Smooth muscle cell (in vitro differentiated cells): ENCODE measurements around the gene TWSG1. TPM values are rescaled to one million over a fixed set of nuclear protein-coding genes. Genes with fewer than 3 reads are reported as not detected.

Experiments used
- DNase-seq: peaks from one replicate; lab custom pipeline; 2025; ENCODE audit not compliant: unreplicated experiment; lab: John Stamatoyannopoulos, UW
- H2AFZ ChIP-seq: fragments of 200-600 bp; sonication (generic); 2 replicates; pipeline ENCODE4 v1.6.0; 2016; ENCODE audit warnings: antibody characterized with exemption, low read depth, mild to moderate bottlenecking
- H3F3A ChIP-seq: fragments of 200-600 bp; sonication (generic); 2 replicates; pipeline ENCODE4 v1.6.0; 2017; ENCODE audit warnings: antibody characterized with exemption, low read depth
- H3K27ac ChIP-seq: fragments of 200-600 bp; sonication (generic); 2 replicates; pipeline ENCODE4 v1.5.1; 2016; ENCODE audit warnings: low read depth, mild to moderate bottlenecking
- H3K27me3 ChIP-seq: fragments of 200-600 bp; sonication (generic); 2 replicates; pipeline ENCODE4 v1.6.1; 2016; ENCODE audit warnings: low read depth, mild to moderate bottlenecking
- H3K36me3 ChIP-seq: fragments of 200-600 bp; sonication (generic); 2 replicates; pipeline ENCODE4 v1.5.1; 2016; ENCODE audit warnings: low read depth
- H3K4me1 ChIP-seq: fragments of 200-600 bp; sonication (generic); 2 replicates; pipeline ENCODE4 v1.5.1; 2016; ENCODE audit warnings: low read depth
- H3K4me2 ChIP-seq: fragments of 200-600 bp; sonication (generic); 2 replicates; pipeline ENCODE4 v1.6.0; 2016; ENCODE audit warnings: mild to moderate bottlenecking
- H3K4me3 ChIP-seq: fragments of 200-600 bp; sonication (generic); 2 replicates; pipeline ENCODE4 v1.5.1; 2016; ENCODE audit warnings: mild to moderate bottlenecking
- H3K79me2 ChIP-seq: fragments of 200-600 bp; sonication (generic); 2 replicates; pipeline ENCODE4 v1.6.0; 2016; ENCODE audit warnings: low read depth, mild to moderate bottlenecking
- H3K9ac ChIP-seq: fragments of 200-600 bp; sonication (generic); 2 replicates; pipeline ENCODE4 v1.6.0; 2016; ENCODE audit warnings: low read depth
- H3K9me3 ChIP-seq: fragments of 200-600 bp; sonication (generic); replicated peaks from 2 replicates; pipeline ENCODE4 v1.5.1; 2016; ENCODE audit warnings: low read depth
- H4K20me1 ChIP-seq: fragments of 200-600 bp; sonication (generic); 2 replicates; pipeline ENCODE4 v1.6.0; 2016; ENCODE audit warnings: low read depth
- WGBS: methylation state at CpG from one replicate; pipeline ENCODE4 v1.1.7; 2016; ENCODE audit warnings: low lambda C conversion rate; 5-methylcytosine and 5-hydroxymethylcytosine counted together
- polyA plus RNA-seq: library from polyadenylated mRNA; unstranded; fragments of >200 nt; fragmentation: Nextera tagmentation; extraction: Ambion mirVana; gene quantifications from 2 replicates; pipeline ENCODE4 v1.2.1, GENCODE V29; 2016
- total RNA-seq: library from RNA; depleted of rRNA; stranded (reverse); fragments of >200 nt; gene quantifications from 2 replicates; pipeline ENCODE4 v1.2.3, GENCODE V29; 2014
- TF ChIP-seq, protein P1 (sequence below): fragments of 200-600 bp; sonication (generic); IDR thresholded peaks from 2 replicates; pipeline ENCODE4 v1.5.1; 2017; ENCODE audit warnings: borderline replicate concordance, mild to moderate bottlenecking, antibody characterized with exemption; ENCODE audit not compliant: insufficient read depth, poor library complexity, severe bottlenecking

Gene TWSG1
- total and polyA plus RNA-seq, 2 experiments from 2014 or later = 71.4 to 104 TPM

DNA sequence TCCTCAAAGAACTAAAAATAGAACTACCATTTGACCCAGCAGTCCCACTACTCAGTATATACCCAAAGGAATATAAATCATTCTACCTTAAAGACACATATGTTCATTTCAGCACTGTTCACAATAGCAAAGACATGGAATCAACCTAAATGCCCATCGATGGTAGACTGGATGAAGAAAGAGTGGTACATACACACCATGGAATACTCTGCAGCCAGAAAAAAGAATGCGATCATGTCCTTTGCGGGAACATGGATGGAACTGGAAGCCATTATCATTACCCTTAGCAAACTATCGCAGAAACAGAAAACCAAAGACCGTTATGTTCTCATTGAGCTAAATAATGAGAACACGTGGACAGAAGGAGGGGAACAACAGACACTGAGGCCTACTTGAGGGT is 44.5 kb downstream of the TWSG1 start:
- H3K4me3 ChIP-seq = no peak overlapping the region
- H3K27me3 ChIP-seq = no peaks in the 10 kb centered on the region
- peaks cover 5% of the 10 kb centered on the region for H3K79me2 ChIP-seq
- no peaks in the 10 kb centered on the region for H3K9me3 ChIP-seq
- H3K4me1 ChIP-seq = peaks cover 10% of the 10 kb centered on the region
- TF ChIP-seq, protein P1, sequence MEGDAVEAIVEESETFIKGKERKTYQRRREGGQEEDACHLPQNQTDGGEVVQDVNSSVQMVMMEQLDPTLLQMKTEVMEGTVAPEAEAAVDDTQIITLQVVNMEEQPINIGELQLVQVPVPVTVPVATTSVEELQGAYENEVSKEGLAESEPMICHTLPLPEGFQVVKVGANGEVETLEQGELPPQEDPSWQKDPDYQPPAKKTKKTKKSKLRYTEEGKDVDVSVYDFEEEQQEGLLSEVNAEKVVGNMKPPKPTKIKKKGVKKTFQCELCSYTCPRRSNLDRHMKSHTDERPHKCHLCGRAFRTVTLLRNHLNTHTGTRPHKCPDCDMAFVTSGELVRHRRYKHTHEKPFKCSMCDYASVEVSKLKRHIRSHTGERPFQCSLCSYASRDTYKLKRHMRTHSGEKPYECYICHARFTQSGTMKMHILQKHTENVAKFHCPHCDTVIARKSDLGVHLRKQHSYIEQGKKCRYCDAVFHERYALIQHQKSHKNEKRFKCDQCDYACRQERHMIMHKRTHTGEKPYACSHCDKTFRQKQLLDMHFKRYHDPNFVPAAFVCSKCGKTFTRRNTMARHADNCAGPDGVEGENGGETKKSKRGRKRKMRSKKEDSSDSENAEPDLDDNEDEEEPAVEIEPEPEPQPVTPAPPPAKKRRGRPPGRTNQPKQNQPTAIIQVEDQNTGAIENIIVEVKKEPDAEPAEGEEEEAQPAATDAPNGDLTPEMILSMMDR = no peak
- peaks cover 3% of the 10 kb centered on the region for H3K36me3 ChIP-seq
- no peak overlapping the region for H3K27ac ChIP-seq
- H3K9ac ChIP-seq = no peak overlapping the region
- H3K4me2 ChIP-seq = no peak overlapping the region
- H4K20me1 ChIP-seq = no peaks in the 10 kb centered on the region
- no peak overlapping the region for H2AFZ ChIP-seq
- DNase-seq = no peak
- WGBS = 95% methylated on average over 6 of the region's 6 CpGs
- H3F3A ChIP-seq = peaks cover 3% of the 10 kb centered on the region

DNA sequence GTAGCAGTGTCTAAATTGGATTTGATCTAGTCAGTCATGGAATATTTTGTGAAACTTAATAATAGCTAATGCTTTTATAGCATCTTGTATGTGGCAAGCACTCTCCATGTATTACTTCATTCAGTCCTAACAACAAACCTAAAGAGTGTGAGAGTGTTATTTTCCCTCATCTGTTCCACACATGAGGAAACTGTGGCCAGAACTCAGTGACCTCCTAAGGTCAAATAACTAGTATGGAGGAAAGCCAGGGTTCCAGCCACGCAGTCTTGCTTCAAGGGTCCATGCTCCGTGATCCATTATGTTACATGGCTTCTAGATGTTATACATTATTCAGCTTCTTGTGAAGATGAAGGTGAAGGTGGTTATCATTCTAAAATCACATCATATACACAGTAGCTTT is 45.5 kb downstream of the TWSG1 start:
- Histone ChIP-seq H3K79me2 (peaks cover 5% of the 10 kb centered on the region), H3K36me3 (no peaks in the 10 kb centered on the region), H4K20me1 (no peaks in the 10 kb centered on the region), H3K4me3 (no peak overlapping the region), H3K4me2 (no peak overlapping the region), H3F3A (peaks cover 3% of the 10 kb centered on the region), H3K9ac (no peak overlapping the region), H3K27ac (peak overlapping the region; percentile 1), H3K4me1 (peaks cover 10% of the 10 kb centered on the region), H3K9me3 (no peaks in the 10 kb centered on the region), H2AFZ (no peak overlapping the region), H3K27me3 (no peaks in the 10 kb centered on the region)
- WGBS = 87% methylated on average over 2 of the region's 2 CpGs
- TF ChIP-seq, protein P1 = no peak
- no peak for DNase-seq

DNA sequence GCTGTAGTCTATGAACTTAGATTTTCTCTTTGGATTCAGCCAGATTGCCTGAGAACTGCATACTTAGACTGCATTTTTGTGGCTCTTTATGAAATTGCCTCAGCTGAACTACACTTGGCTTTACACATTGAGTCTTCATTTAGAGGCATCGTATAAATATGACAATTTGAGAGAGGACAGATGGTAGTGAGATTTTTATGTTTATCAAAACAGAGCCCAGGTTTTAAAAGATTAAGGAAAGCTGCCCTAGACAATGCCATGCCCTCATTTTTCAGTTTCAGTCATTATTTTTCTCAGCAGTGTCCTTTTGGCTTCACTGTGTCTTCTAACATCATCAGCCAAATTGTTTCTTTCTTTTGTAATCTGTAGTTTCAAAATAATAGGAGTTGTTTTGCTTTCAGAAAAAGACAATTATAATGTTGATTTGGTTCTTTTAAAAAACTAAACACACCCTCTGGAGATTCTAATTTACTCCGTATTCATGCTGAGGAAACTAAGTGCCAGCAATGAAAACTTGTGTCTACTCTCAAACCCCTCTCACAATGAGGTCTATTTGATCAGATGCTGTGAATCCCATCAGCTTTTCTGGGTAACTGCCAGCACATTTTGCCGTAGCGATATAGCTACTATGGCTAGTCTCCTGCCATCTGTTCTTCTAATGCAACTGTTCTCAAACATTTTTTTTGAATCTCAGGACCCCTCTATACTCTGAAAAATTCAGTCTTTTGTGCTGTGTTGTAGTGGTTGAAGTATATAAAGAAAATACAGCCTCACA is 46.2 kb downstream of the TWSG1 start:
- no peak for DNase-seq
- no peaks in the 10 kb centered on the region for H3K36me3 ChIP-seq
- H3K9ac ChIP-seq = no peak overlapping the region
- peaks cover 5% of the 10 kb centered on the region for H3K79me2 ChIP-seq
- no peaks in the 10 kb centered on the region for H3K9me3 ChIP-seq
- H3K27me3 ChIP-seq = no peaks in the 10 kb centered on the region
- H2AFZ ChIP-seq = no peak overlapping the region
- H3K27ac ChIP-seq = peak overlapping the region; percentile 1
- H3F3A ChIP-seq = peaks cover 3% of the 10 kb centered on the region
- no peaks in the 10 kb centered on the region for H4K20me1 ChIP-seq
- TF ChIP-seq, protein P1 = no peak
- H3K4me1 ChIP-seq = peaks cover 10% of the 10 kb centered on the region
- WGBS = 59% methylated on average over 4 of the region's 4 CpGs
- no peak overlapping the region for H3K4me3 ChIP-seq
- H3K4me2 ChIP-seq = no peak overlapping the region

DNA sequence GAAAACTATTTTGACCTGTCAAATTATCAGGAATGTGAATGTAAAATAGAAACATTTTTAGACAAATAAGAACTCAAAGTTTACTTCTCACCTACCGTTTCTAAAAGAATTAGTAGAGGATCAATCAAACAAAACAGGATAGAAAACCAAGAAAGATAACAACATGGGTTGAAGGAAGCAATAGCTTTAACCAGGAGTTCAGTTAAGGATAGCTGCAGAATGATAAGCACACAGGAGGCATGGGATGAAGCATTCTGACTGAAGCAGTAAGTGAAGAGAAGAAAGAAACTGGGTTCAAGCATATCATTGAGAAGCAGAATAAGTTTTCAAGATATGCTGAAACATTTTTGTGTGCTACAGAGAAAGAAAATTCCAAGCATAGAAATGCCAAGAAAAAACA is 52.3 kb downstream of the TWSG1 start:
- Histone ChIP-seq H3K9me3 (peaks cover 7% of the 10 kb centered on the region), H3K4me3 (no peak overlapping the region), H3K4me2 (no peak overlapping the region), H4K20me1 (no peaks in the 10 kb centered on the region), H2AFZ (no peak overlapping the region), H3F3A (no peaks in the 10 kb centered on the region), H3K79me2 (peaks cover 1% of the 10 kb centered on the region), H3K36me3 (peaks cover 6% of the 10 kb centered on the region), H3K27me3 (no peaks in the 10 kb centered on the region), H3K9ac (no peak overlapping the region), H3K4me1 (no peaks in the 10 kb centered on the region), H3K27ac (no peak overlapping the region)
- TF ChIP-seq, protein P1 = no peak
- 97% methylated on average over 1 of the region's 1 CpG for WGBS
- DNase-seq = no peak
